ENCODE data around the gene ZBTB46.

- peak in 1 of 3 donors; percentile 8 for TF ChIP-seq CTCF (IDR thresholded peaks at IDR 0.05)
- TF ChIP-seq POLR2A (IDR thresholded peaks at IDR 0.05) = peak; percentile 38
- TF ChIP-seq EP300 (IDR thresholded peaks at IDR 0.05) = no peak
These were observed 123.3 kb downstream of the ZBTB46 start, which contains the start of the genes ARFRP1 and ZGPAT for GRCh38 chr20:63707558-63708300.
